Endothelial cell (in vitro differentiated cells): ENCODE measurements around the gene DOK6. TPM values are rescaled to one million over a fixed set of nuclear protein-coding genes. Genes with fewer than 3 reads are reported as not detected.

Experiments
- DNase-seq: peaks from one replicate; pipeline ENCODE4 v3.0.0; 2021; ENCODE audit warnings: low spot score
- H3K27ac Mint-ChIP-seq: one replicate; pipeline ENCODE4 v1.8.0; 2021; ENCODE audit warnings: mixed read lengths, inconsistent platforms; ENCODE audit not compliant: unreplicated experiment
- H3K27me3 Mint-ChIP-seq: one replicate; pipeline ENCODE4 v1.8.0; 2021; ENCODE audit warnings: mild to moderate bottlenecking, moderate library complexity, mixed read lengths, inconsistent platforms; ENCODE audit not compliant: unreplicated experiment
- H3K36me3 Mint-ChIP-seq: one replicate; pipeline ENCODE4 v1.8.0; 2021; ENCODE audit warnings: mild to moderate bottlenecking, low read depth, mixed read lengths, inconsistent platforms; ENCODE audit not compliant: unreplicated experiment
- H3K4me1 Mint-ChIP-seq: one replicate; pipeline ENCODE4 v1.8.0; 2021; ENCODE audit warnings: mild to moderate bottlenecking, mixed read lengths, inconsistent platforms; ENCODE audit not compliant: unreplicated experiment
- H3K4me3 Mint-ChIP-seq: one replicate; pipeline ENCODE4 v1.8.0; 2021; ENCODE audit warnings: mild to moderate bottlenecking, mixed read lengths, inconsistent platforms; ENCODE audit not compliant: unreplicated experiment
- H3K9me3 Mint-ChIP-seq: one replicate; pipeline ENCODE4 v1.8.0; 2021; ENCODE audit warnings: mixed read lengths, inconsistent platforms; ENCODE audit not compliant: unreplicated experiment
- CTCF ChIP-seq: fragments of 200-600 bp; sonication (generic); IDR thresholded peaks from one replicate; pipeline ENCODE4 v1.5.0; 2021; ENCODE audit warnings: antibody characterized with exemption; ENCODE audit not compliant: unreplicated experiment
- total RNA-seq: library from RNA; stranded (reverse); fragmentation: NEBNext Ultra II Directional; extraction: Animal tissue kit (Norgen Biotek cat#: 25700); gene quantifications from one replicate; pipeline ENCODE4 v1.2.1, GENCODE V29; 2021; ENCODE audit not compliant: unreplicated experiment

DOK6 gene
- total RNA-seq, 1 donor from 2014 or later: 2.2 TPM

DNA sequence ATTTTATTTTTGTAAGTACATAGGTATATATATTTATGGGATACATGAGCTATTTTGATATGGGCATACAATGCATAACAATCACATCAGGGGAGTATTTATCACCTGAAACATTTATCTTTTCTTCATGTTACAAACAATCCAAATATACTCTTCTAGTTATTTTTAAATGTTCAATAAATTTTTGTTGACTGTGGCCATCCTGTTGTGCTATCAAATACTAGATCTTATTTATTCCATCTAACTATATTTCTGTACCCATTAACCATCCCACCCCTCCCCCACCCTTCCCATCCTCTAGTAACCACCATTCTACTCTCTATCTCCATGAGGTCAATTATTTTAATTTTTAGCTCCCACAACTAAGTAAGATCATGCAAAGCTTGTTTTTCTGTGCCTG is 390.0 kb downstream of the DOK6 start:
- Mint-ChIP-seq H3K27me3 (no peaks in the 10 kb centered on the region), H3K36me3 (no peaks in the 10 kb centered on the region), H3K4me3 (no peak overlapping the region), H3K9me3 (no peaks in the 10 kb centered on the region), H3K27ac (no peak overlapping the region), H3K4me1 (no peaks in the 10 kb centered on the region)
- no peak for TF ChIP-seq CTCF
- DNase-seq: no peak

DNA sequence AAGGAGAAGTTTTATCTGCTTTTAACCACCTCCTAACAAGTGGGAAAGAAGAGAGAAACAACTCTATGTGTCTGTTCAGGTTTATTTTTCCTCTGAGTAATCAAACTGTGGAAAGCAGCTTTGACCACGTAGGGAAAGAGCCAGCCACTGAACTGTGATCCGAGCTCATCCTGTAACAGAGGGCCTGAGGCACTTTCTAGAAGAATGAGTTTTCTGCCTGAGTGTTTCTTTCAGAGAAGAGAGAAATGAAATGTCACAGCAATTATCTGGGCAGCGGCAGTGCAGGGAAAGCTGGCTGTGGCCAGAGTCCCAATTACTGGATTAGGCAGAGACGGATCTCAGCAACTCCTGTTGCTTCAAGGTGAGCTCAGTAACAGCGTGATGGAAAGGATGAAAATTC is 395.1 kb downstream of the DOK6 start:
- Mint-ChIP-seq H3K36me3 (no peaks in the 10 kb centered on the region), H3K4me1 (no peaks in the 10 kb centered on the region), H3K4me3 (no peak overlapping the region), H3K27ac (no peak overlapping the region), H3K9me3 (no peaks in the 10 kb centered on the region), H3K27me3 (no peaks in the 10 kb centered on the region)
- no peak for TF ChIP-seq CTCF
- DNase-seq: no peak

GRCh38 chr18:69804776-69805501 is 404.3 kb downstream of the DOK6 start:
- H3K27me3 Mint-ChIP-seq: no peaks in the 10 kb centered on the region
- H3K36me3 Mint-ChIP-seq: no peaks in the 10 kb centered on the region
- no peak overlapping the region for H3K4me3 Mint-ChIP-seq
- no peaks in the 10 kb centered on the region for H3K9me3 Mint-ChIP-seq
- no peak for TF ChIP-seq CTCF
- DNase-seq: no peak
- H3K27ac Mint-ChIP-seq: no peak overlapping the region
- H3K4me1 Mint-ChIP-seq: no peaks in the 10 kb centered on the region

DNA sequence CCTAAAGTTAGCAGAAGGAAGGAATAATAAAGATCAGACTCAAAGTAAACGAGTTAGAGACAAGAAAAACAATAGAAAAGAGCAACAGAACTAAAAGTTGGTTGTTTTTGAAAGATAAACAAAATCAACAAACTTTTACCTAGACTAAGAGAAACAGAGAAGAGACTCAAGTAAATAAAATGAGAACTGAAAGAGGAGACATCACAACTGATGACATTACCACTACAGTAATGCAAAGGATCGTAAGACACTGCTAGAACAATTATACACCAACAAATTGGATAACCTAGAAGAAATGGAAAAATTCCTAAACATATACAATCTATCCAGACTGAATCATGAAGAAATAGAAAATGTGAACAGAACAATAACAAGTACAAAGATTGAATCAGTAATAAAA is 407.7 kb downstream of the DOK6 start:
- TF ChIP-seq CTCF: no peak
- no peak for DNase-seq
- H3K9me3 Mint-ChIP-seq: no peaks in the 10 kb centered on the region
- H3K27ac Mint-ChIP-seq: no peak overlapping the region
- no peaks in the 10 kb centered on the region for H3K36me3 Mint-ChIP-seq
- no peaks in the 10 kb centered on the region for H3K27me3 Mint-ChIP-seq
- H3K4me1 Mint-ChIP-seq: no peaks in the 10 kb centered on the region
- H3K4me3 Mint-ChIP-seq: no peak overlapping the region

DNA sequence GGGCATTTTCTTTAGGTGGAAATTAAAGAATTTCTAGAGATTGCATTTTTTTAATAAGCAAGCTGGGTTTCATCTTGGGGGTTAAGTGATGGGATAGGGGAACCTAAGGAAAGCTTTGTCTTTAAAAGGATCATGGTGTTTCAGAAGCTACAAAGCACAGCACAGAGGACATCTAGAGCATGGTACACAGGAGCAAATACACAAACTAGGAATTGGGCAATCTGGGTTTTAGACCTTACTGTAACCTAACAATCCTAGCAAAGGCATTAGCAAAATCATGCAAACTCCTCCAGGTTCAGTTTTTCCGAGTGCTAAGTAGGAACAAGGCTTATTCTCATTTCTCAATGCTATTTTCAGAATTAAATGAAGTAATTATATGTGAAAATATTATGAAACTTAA is 412.9 kb downstream of the DOK6 start:
- no peak for TF ChIP-seq CTCF
- Mint-ChIP-seq H3K4me3 (no peak overlapping the region), H3K36me3 (no peaks in the 10 kb centered on the region), H3K27me3 (peaks cover 2% of the 10 kb centered on the region), H3K9me3 (no peaks in the 10 kb centered on the region), H3K4me1 (no peaks in the 10 kb centered on the region), H3K27ac (no peak overlapping the region)
- DNase-seq: no peak
